HEK293T (cell line): ENCODE data around the gene CCR5AS.

Source experiments
- CTCF ChIA-PET: fragments of 350-600 bp; formaldehyde crosslinking; extraction: SDS; loops from one replicate; lab custom pipeline; 2021; ENCODE audit warnings: antibody characterized with exemption, inconsistent platforms; lab: Yijun Ruan, JAX
- POLR2A ChIA-PET: fragments of 350-600 bp; formaldehyde crosslinking; extraction: SDS; loops from one replicate; lab custom pipeline; 2020; ENCODE audit warnings: antibody characterized with exemption, inconsistent platforms; lab: Yijun Ruan, JAX
- DNase-seq: peaks from one replicate; pipeline ENCODE4 v3.0.0; 2012; ENCODE audit warnings: mixed read lengths; ENCODE audit errors: extremely low spot score
- ARNT ChIP-seq: fragments of 450-650 bp; IDR thresholded peaks from 2 replicates; pipeline ENCODE4 v1.6.1; 2017; ENCODE audit warnings: mild to moderate bottlenecking
- BHLHE40 ChIP-seq: fragments of 450-650 bp; IDR thresholded peaks from 2 replicates; pipeline ENCODE4 v1.6.1; 2016; ENCODE audit warnings: mild to moderate bottlenecking, moderate library complexity, borderline replicate concordance
- CTBP1 ChIP-seq: fragments of 450-650 bp; IDR thresholded peaks from 2 replicates; pipeline ENCODE4 v1.6.1; 2016; ENCODE audit warnings: borderline replicate concordance
- ELF4 ChIP-seq: fragments of 450-650 bp; IDR thresholded peaks from 2 replicates; pipeline ENCODE4 v1.6.1; 2017; ENCODE audit warnings: antibody characterized with exemption
- FOXA1 ChIP-seq: fragments of 450-650 bp; IDR thresholded peaks from 2 replicates; pipeline ENCODE4 v1.6.1; 2016; ENCODE audit warnings: mild to moderate bottlenecking
- FOXK2 ChIP-seq: fragments of 450-650 bp; IDR thresholded peaks from 2 replicates; pipeline ENCODE4 v1.6.1; 2016; ENCODE audit warnings: mild to moderate bottlenecking
- FOXM1 ChIP-seq: fragments of 450-650 bp; IDR thresholded peaks from 2 replicates; pipeline ENCODE4 v1.6.1; 2017; ENCODE audit warnings: mild to moderate bottlenecking, borderline replicate concordance
- HDGF ChIP-seq: fragments of 450-650 bp; IDR thresholded peaks from 2 replicates; pipeline ENCODE4 v1.6.1; 2017; ENCODE audit warnings: antibody characterized with exemption, borderline replicate concordance
- L3MBTL2 ChIP-seq: fragments of 450-650 bp; conservative IDR thresholded peaks from 2 replicates; pipeline ENCODE4 v1.6.1; 2016; ENCODE audit warnings: mild to moderate bottlenecking
- LEF1 ChIP-seq: fragments of 450-650 bp; IDR thresholded peaks from 2 replicates; pipeline ENCODE4 v1.6.1; 2017; ENCODE audit warnings: mild to moderate bottlenecking, borderline replicate concordance
- NFRKB ChIP-seq: fragments of 450-650 bp; IDR thresholded peaks from 2 replicates; pipeline ENCODE4 v1.6.1; 2016; ENCODE audit warnings: mild to moderate bottlenecking, moderate library complexity
- SP1 ChIP-seq: fragments of 450-650 bp; IDR thresholded peaks from 2 replicates; pipeline ENCODE4 v1.6.1; 2017
- SUZ12 ChIP-seq: fragments of 450-650 bp; IDR thresholded peaks from 2 replicates; pipeline ENCODE4 v1.6.1; 2016; ENCODE audit warnings: mild to moderate bottlenecking
- TARDBP ChIP-seq: fragments of 450-650 bp; IDR thresholded peaks from 2 replicates; pipeline ENCODE4 v1.6.1; 2016
- ZNF384 ChIP-seq: fragments of 450-650 bp; IDR thresholded peaks from 2 replicates; pipeline ENCODE4 v1.6.1; 2016
- TF ChIP-seq, protein P1 (sequence below): fragments of 450-650 bp; IDR thresholded peaks from 2 replicates; pipeline ENCODE4 v1.6.1; 2016

Gene CCR5AS

DNA sequence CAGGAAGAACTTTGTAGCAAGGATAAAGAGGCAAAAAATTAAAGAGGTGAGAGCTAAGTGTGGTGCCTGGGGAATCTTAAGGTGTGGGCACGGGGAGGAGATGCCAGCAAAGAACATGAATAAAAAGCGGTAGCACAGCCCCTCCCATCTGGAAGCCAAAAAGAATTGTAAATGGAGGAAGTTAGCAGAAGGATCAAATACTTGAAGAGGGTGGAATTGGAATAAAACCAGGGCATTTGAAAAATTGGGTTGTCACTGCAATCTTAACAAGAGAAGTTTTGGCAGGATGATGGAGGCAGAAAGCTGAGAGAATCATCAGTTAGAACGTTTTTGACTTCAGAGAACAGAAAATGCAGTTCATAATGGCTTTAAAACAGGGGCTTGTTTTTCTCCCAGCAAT is 50.6 kb downstream of the CCR5AS start:
- POLR2A ChIA-PET, result no interaction called here
- DNase-seq, result no peak
- TF ChIP-seq CTBP1, result no peak
- no peak for TF ChIP-seq FOXM1
- TF ChIP-seq ZNF384, result no peak
- TF ChIP-seq ARNT, result no peak
- TF ChIP-seq NFRKB, result no peak
- TF ChIP-seq BHLHE40, result no peak
- TF ChIP-seq SUZ12, result no peak
- CTCF ChIA-PET, result no interaction called here

DNA sequence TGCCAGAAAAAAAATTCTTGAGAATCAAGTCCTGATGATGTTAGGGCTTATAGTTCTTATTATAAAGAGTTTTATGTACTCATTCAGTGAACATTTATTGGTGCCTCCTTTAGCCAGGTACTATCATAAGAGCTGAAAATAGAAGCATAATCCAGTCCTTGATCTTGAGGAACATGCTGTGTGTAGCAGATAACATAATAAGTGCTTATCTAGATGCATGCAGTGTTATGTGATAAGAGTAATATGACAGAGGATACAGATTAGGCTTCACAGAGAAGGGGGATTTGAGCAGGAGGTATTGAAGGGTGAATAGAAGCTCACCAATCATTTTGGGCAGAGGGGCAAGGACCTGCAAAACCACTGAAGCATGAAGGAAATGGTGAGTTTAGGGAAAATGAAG is 51.9 kb downstream of the CCR5AS start:
- TF ChIP-seq ELF4 (no peak), LEF1 (no peak), TARDBP (no peak), FOXA1 (no peak)
- ChIA-PET POLR2A (no interaction called here), CTCF (no interaction called here)
- no peak for DNase-seq

DNA sequence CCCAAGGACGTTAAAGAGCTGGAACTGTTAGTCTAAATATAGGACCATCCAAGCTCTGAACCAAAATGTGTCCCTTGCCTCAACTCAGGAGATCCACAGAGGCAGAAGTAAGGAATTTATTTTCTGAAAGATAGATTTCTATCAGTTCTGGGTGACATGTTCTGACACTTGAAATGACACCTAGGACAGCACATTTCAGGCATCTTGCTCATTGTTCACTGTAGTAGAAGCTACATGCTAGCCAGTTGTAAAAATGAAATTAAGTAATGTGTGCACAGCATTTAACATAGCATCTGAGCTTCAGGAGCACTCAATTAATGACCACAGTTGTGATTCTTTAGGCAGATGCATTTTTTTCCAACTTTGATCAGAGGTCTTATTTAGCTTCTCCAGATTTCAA is 52.4 kb downstream of the CCR5AS start:
- CTCF ChIA-PET, result no interaction called here
- POLR2A ChIA-PET, result no interaction called here
- no peak for DNase-seq
- TF ChIP-seq ELF4 (no peak), NFRKB (no peak), FOXA1 (no peak), TARDBP (no peak), SUZ12 (no peak), CTBP1 (no peak), BHLHE40 (no peak), LEF1 (no peak), ARNT (no peak), FOXM1 (no peak), L3MBTL2 (no peak), HDGF (no peak), FOXK2 (no peak), SP1 (no peak)
- TF ChIP-seq, protein P1, sequence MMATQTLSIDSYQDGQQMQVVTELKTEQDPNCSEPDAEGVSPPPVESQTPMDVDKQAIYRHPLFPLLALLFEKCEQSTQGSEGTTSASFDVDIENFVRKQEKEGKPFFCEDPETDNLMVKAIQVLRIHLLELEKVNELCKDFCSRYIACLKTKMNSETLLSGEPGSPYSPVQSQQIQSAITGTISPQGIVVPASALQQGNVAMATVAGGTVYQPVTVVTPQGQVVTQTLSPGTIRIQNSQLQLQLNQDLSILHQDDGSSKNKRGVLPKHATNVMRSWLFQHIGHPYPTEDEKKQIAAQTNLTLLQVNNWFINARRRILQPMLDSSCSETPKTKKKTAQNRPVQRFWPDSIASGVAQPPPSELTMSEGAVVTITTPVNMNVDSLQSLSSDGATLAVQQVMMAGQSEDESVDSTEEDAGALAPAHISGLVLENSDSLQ, result no peak

DNA sequence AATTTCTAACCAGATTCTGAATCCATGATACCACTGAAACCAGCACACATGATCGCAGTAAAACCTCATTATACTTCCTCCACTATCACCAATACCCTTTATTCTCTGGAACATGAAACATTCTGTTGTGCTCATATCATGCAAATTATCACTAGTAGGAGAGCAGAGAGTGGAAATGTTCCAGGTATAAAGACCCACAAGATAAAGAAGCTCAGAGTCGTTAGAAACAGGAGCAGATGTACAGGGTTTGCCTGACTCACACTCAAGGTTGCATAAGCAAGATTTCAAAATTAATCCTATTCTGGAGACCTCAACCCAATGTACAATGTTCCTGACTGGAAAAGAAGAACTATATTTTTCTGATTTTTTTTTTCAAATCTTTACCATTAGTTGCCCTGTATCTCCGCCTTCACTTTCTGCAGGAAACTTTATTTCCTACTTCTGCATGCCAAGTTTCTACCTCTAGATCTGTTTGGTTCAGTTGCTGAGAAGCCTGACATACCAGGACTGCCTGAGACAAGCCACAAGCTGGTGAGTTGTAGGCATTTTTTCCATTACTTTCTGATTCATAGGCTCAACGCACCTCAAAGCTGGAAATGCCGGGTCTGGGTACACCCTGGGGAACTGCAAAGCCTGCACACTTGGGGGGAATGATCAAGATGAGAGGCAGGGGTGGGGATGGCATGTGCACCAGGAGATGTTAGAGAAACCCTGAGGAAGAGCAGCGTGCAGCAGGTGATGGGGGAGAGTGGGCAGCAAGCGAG is 53.0 kb downstream of the CCR5AS start, which contains the start of gene CCR2:
TSS of gene CCR2 (plus strand) at position 465 of the 764 bp plus-strand sequence. CDS start 3,417 bp downstream, outside the sequence.
- CTCF ChIA-PET, result no interaction called here

DNA sequence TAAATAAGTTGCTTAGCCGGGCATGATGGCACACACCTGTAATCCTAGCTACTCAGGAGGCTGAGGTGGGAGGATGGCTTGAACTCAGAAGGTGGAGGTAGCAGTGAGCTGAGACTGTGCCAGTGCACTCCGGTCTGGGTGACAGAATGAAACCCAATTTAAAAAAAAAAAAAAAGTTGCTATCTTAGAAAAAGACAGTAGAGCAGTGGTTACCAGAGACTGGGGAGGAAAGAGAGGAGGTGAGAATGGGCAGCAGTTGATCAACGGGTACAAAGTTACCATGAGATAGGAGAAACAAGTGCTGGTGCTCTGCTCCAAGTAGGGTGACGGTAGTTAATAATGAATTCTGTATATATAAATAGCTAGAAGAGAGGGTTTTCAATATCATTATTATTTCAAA is 53.8 kb downstream of the CCR5AS start:
- CTCF ChIA-PET, result no interaction called here
- no peak for DNase-seq
- POLR2A ChIA-PET, result no interaction called here
- no peak for TF ChIP-seq HDGF
- TF ChIP-seq ZNF384, result no peak
- TF ChIP-seq LEF1, result no peak
- TF ChIP-seq TARDBP, result no peak
- no peak for TF ChIP-seq NFRKB
- no peak for TF ChIP-seq SUZ12
- no peak for TF ChIP-seq FOXA1
- TF ChIP-seq FOXK2, result no peak
- TF ChIP-seq ELF4, result no peak
- TF ChIP-seq SP1, result no peak
- no peak for TF ChIP-seq L3MBTL2
- TF ChIP-seq, protein P1, result no peak
- TF ChIP-seq CTBP1, result no peak
- TF ChIP-seq BHLHE40, result no peak
- no peak for TF ChIP-seq FOXM1

More for the DNA sequence above, 53.0 kb downstream of the CCR5AS start, which contains the start of gene CCR2:
- DNase-seq, result no peak
- TF ChIP-seq SP1 (no peak), ZNF384 (no peak), ARNT (no peak), ELF4 (no peak), FOXM1 (no peak), FOXA1 (no peak), LEF1 (no peak), SUZ12 (no peak), BHLHE40 (no peak)
- TF ChIP-seq, protein P1, result no peak
- POLR2A ChIA-PET, result no interaction called here

DNA sequence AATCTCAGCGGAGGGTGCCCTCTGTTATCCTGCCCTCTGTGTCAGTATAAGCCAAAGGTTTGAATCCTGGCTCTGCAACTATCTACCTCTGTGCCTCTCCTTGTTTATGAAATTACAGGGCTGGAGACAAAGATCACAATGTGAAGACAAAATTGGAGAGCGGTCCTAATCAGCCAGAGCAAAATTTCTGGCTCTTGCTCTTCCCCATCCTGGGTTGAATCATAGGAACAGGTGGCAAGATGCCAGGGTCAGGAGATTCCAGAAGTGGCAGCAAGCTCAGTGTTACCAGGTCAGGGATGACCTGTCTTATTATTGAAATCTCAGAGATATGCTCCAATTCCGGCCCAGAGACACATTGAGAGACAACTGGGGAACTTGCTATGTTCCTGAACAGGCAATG is 55.2 kb downstream of the CCR5AS start:
- POLR2A ChIA-PET, result no interaction called here
- TF ChIP-seq ELF4, result no peak
- TF ChIP-seq L3MBTL2, result no peak
- TF ChIP-seq FOXM1, result no peak
- no peak for TF ChIP-seq LEF1
- TF ChIP-seq HDGF, result no peak
- no peak for TF ChIP-seq ZNF384
- TF ChIP-seq SP1, result no peak
- TF ChIP-seq CTBP1, result no peak
- TF ChIP-seq, protein P1, result no peak
- no peak for TF ChIP-seq NFRKB
- TF ChIP-seq BHLHE40, result no peak
- no peak for TF ChIP-seq FOXK2
- no peak for TF ChIP-seq SUZ12
- TF ChIP-seq TARDBP, result no peak
- CTCF ChIA-PET, result interaction anchor here (0.6 kb wide), 2 partner anchors 138 to 413 kb away, joined by 3 read pairs; no protein-coding TSS in a partner anchor
- DNase-seq, result no peak
